CD14-positive monocyte (primary cell): ENCODE measurements around the gene SBF2. TPM values are rescaled to one million over a fixed set of nuclear protein-coding genes. Genes with fewer than 3 reads are reported as not detected.

Experiments used
- DNase-seq, 3 donors: peaks; one replicate each; pipeline ENCODE4 v3.0.0-alpha.2; 2011 to 2022
- H2AFZ ChIP-seq: 2 replicates; pipeline ENCODE4 v1.6.0; 2012; ENCODE audit warnings: mild to moderate bottlenecking, low read depth, low read length, inconsistent platforms; ENCODE audit not compliant: insufficient read depth, poor library complexity, severe bottlenecking
- H3K27ac ChIP-seq, 2 donors: 1 replicate in 1 of 2; 2 replicates in 1 of 2; pipeline ENCODE4 v1.5.1; 2012 to 2013; ENCODE audit warnings: low read length in 2 of 2, control low read depth in 1 of 2, inconsistent platforms in 1 of 2, low read depth in 1 of 2, mild to moderate bottlenecking in 1 of 2
- H3K27me3 ChIP-seq, 2 donors: one replicate each; pipeline versions ENCODE4 v1.6.0 to v1.6.1; 2011 to 2013; ENCODE audit warnings: low read length in 2 of 2; ENCODE audit not compliant: control insufficient read depth in 2 of 2, insufficient read depth in 2 of 2
- H3K36me3 ChIP-seq, 2 donors: replicated peaks in 1 of 2; 1 replicate in 1 of 2; 2 replicates in 1 of 2; pipeline versions ENCODE4 v1.5.1 to v1.6.1; 2012 to 2013; ENCODE audit warnings: low read length in 2 of 2, control low read depth in 1 of 2, inconsistent platforms in 1 of 2, mild to moderate bottlenecking in 1 of 2; ENCODE audit not compliant: insufficient read depth in 2 of 2, control insufficient read depth in 1 of 2
- H3K4me1 ChIP-seq, 2 donors: 1 replicate in 1 of 2; 2 replicates in 1 of 2; pipeline versions ENCODE4 v1.5.1 to v1.6.1; 2012 to 2013; ENCODE audit warnings: low read length in 2 of 2, control low read depth in 1 of 2, inconsistent platforms in 1 of 2, mild to moderate bottlenecking in 1 of 2, moderate library complexity in 1 of 2; ENCODE audit not compliant: insufficient read depth in 2 of 2, control insufficient read depth in 1 of 2
- H3K4me2 ChIP-seq: replicated peaks from 2 replicates; pipeline ENCODE3; 2012; ENCODE audit warnings: low read length, moderate library complexity, mild to moderate bottlenecking; ENCODE audit not compliant: poor library complexity, severe bottlenecking; ENCODE audit errors: extremely low read depth
- H3K4me3 ChIP-seq, 3 experiments: fragments of 200-600 bp in 1 of 3; sonication (generic) in 1 of 3; replicated peaks in 1 of 3; 1 replicate in 2 of 3; 2 replicates in 1 of 3; pipeline ENCODE4 v1.5.1; 2011 to 2013; ENCODE audit warnings: low read length in 3 of 3, mild to moderate bottlenecking in 3 of 3, control low read depth in 2 of 3, low read depth in 2 of 3, inconsistent platforms in 1 of 3, moderate library complexity in 1 of 3
- H3K79me2 ChIP-seq: 2 replicates; pipeline ENCODE4 v1.6.0; 2012; ENCODE audit warnings: mild to moderate bottlenecking, control low read depth, inconsistent platforms, low read length, moderate library complexity; ENCODE audit not compliant: insufficient read depth
- H3K9ac ChIP-seq: 2 replicates; pipeline ENCODE4 v1.6.0; 2017; ENCODE audit warnings: low read length, mild to moderate bottlenecking; ENCODE audit not compliant: insufficient read depth, poor library complexity, severe bottlenecking
- H3K9me3 ChIP-seq, 2 donors: replicated peaks in 1 of 2; 1 replicate in 1 of 2; 2 replicates in 1 of 2; pipeline versions ENCODE4 v1.5.1 to v1.6.1; 2012 to 2013; ENCODE audit warnings: low read length in 2 of 2, control low read depth in 1 of 2; ENCODE audit not compliant: control insufficient read depth in 1 of 2, insufficient read depth in 1 of 2
- H4K20me1 ChIP-seq: 2 replicates; pipeline ENCODE4 v1.6.0; 2012; ENCODE audit warnings: mild to moderate bottlenecking, low read length, control low read depth, moderate library complexity; ENCODE audit not compliant: insufficient read depth
- H3K27ac Mint-ChIP-seq, 7 donors: one replicate each; pipeline ENCODE4 v1.8.0; 2020; ENCODE audit warnings: mild to moderate bottlenecking in 7 of 7, mixed read lengths in 7 of 7, moderate library complexity in 6 of 7, inconsistent platforms in 2 of 7
- H3K27me3 Mint-ChIP-seq, 3 donors: one replicate each; pipeline ENCODE4 v1.8.0; 2021 to 2022; ENCODE audit warnings: low read depth in 3 of 3, mild to moderate bottlenecking in 3 of 3, mixed read lengths in 3 of 3, moderate library complexity in 3 of 3, inconsistent platforms in 1 of 3
- H3K36me3 Mint-ChIP-seq, 2 donors: one replicate each; pipeline ENCODE4 v1.8.0; 2020; ENCODE audit warnings: mixed read lengths in 2 of 2, inconsistent platforms in 1 of 2, mild to moderate bottlenecking in 1 of 2
- H3K4me1 Mint-ChIP-seq: one replicate; pipeline ENCODE4 v1.8.0; 2020; ENCODE audit warnings: mild to moderate bottlenecking, mixed read lengths
- H3K4me3 Mint-ChIP-seq, 2 donors: one replicate each; pipeline ENCODE4 v1.8.0; 2020; ENCODE audit warnings: mild to moderate bottlenecking in 2 of 2, mixed read lengths in 2 of 2, moderate library complexity in 1 of 2
- H3K9me3 Mint-ChIP-seq, 7 donors: one replicate each; pipeline ENCODE4 v1.8.0; 2020 to 2022; ENCODE audit warnings: mixed read lengths in 7 of 7, mild to moderate bottlenecking in 6 of 7, moderate library complexity in 6 of 7, inconsistent platforms in 2 of 7
- WGBS: methylation state at CpG from one replicate; pipeline ENCODE4 v1.1.5; 2013; ENCODE audit warnings: missing lambda C conversion rate; ENCODE audit not compliant: insufficient coverage; 5-methylcytosine and 5-hydroxymethylcytosine counted together
- intact Hi-C, 2 donors: fragments of 100-400 bp; cut with micrococcal nuclease; formaldehyde crosslinking; loops; one replicate each; pipeline versions ENCODE4 v1.15.0 to v1.15.1; 2023
- polyA plus RNA-seq, 3 donors: library from polyadenylated mRNA; depleted of rRNA in 1 of 3; unstranded in 2 of 3; stranded (reverse) in 1 of 3; fragments of 300-500 nt in 2 of 3; fragments of >200 nt in 1 of 3; fragmentation: Illumina TruSeq in 2 of 3; gene quantifications; 1 replicate in 2 of 3; 2 replicates in 1 of 3; pipeline ENCODE4 v1.2.3, GENCODE V29; 2012 to 2021
- TF ChIP-seq, protein P1 (sequence below): fragments of 200-600 bp; IDR thresholded peaks from one replicate; pipeline ENCODE4 v1.8.0; 2022; ENCODE audit warnings: antibody characterized with exemption, mild to moderate bottlenecking

The SBF2 gene
- polyA plus RNA-seq, 3 donors = 8.9 to 30.7 (median 16.4) TPM

- TF ChIP-seq, protein P1, sequence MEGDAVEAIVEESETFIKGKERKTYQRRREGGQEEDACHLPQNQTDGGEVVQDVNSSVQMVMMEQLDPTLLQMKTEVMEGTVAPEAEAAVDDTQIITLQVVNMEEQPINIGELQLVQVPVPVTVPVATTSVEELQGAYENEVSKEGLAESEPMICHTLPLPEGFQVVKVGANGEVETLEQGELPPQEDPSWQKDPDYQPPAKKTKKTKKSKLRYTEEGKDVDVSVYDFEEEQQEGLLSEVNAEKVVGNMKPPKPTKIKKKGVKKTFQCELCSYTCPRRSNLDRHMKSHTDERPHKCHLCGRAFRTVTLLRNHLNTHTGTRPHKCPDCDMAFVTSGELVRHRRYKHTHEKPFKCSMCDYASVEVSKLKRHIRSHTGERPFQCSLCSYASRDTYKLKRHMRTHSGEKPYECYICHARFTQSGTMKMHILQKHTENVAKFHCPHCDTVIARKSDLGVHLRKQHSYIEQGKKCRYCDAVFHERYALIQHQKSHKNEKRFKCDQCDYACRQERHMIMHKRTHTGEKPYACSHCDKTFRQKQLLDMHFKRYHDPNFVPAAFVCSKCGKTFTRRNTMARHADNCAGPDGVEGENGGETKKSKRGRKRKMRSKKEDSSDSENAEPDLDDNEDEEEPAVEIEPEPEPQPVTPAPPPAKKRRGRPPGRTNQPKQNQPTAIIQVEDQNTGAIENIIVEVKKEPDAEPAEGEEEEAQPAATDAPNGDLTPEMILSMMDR = no peak
Observed at GRCh38 chr11:10095412-10096208, 198.4 kb downstream of the SBF2 start.

DNA sequence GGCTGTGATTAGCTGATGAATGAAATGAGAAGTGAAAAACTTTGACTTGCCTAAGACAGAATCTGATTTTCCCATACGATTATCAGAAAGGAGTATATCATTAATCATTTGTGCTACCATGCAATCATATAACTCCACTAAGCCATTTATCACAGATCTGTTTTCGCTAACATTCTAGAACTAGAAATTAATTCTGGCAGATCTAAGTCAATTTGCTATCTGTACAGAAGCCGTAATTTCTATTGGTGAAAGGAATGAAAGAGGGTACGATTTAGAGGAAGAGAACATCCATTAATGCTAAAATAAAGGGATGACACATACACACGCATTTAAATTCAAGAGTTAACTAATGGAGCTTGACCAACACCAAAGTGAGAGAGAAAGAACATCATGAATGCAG is 201.6 kb downstream of the SBF2 start:
- H3K36me3 ChIP-seq = no peaks in the 10 kb centered on the region
- H2AFZ ChIP-seq = no peak overlapping the region
- DNase-seq = no peak
- H3K27ac ChIP-seq = no peak overlapping the region
- Mint-ChIP-seq H3K27me3 (no peaks in the 10 kb centered on the region), H3K36me3 (peaks cover 9 to 13% of the 10 kb centered on the region in 2 donors), H3K4me3 (no peak overlapping the region), H3K27ac (no peak overlapping the region), H3K9me3 (no peaks in the 10 kb centered on the region), H3K4me1 (peaks cover 32% of the 10 kb centered on the region)
- WGBS = no CpG with 5 or more reads among the region's 5 CpGs
- H3K27me3 ChIP-seq = no peaks in the 10 kb centered on the region
- H3K79me2 ChIP-seq = peaks cover 3% of the 10 kb centered on the region
- intact Hi-C loops = no loop called here
- TF ChIP-seq, protein P1 = no peak
- no peak overlapping the region for H3K4me3 ChIP-seq
- H3K9me3 ChIP-seq = no peaks in the 10 kb centered on the region
- H3K9ac ChIP-seq = no peak overlapping the region
- peaks cover 61% of the 10 kb centered on the region for H4K20me1 ChIP-seq
- no peak overlapping the region for H3K4me2 ChIP-seq
- peaks cover 9 to 24% of the 10 kb centered on the region in 2 donors for H3K4me1 ChIP-seq

More at GRCh38 chr11:10095412-10096208, 198.4 kb downstream of the SBF2 start:
- no peak overlapping the region for H3K4me2 ChIP-seq
- no peak overlapping the region for H2AFZ ChIP-seq
- Mint-ChIP-seq H3K9me3 (peaks cover 13 to 31% (median 23%) of the 10 kb centered on the region in 7 donors), H3K4me3 (no peak overlapping the region), H3K36me3 (peaks cover 10 to 23% of the 10 kb centered on the region in 2 donors), H3K27me3 (no peaks in the 10 kb centered on the region), H3K27ac (no peak overlapping the region), H3K4me1 (peaks cover 34% of the 10 kb centered on the region)
- H3K79me2 ChIP-seq = no peaks in the 10 kb centered on the region
- intact Hi-C loops = no loop called here
- H3K27ac ChIP-seq = no peak overlapping the region
- H4K20me1 ChIP-seq = peaks cover 44% of the 10 kb centered on the region
- H3K4me1 ChIP-seq = peaks cover 9 to 24% of the 10 kb centered on the region in 2 donors
- H3K36me3 ChIP-seq = peaks cover 0 to 15% of the 10 kb centered on the region in 2 donors
- no CpG with 5 or more reads among the region's 4 CpGs for WGBS
- H3K9me3 ChIP-seq = peaks cover 10 to 22% of the 10 kb centered on the region in 2 donors
- H3K4me3 ChIP-seq = no peak overlapping the region
- DNase-seq = no peak
- H3K27me3 ChIP-seq = no peaks in the 10 kb centered on the region
- H3K9ac ChIP-seq = no peak overlapping the region
